Gastrocnemius medialis (tissue), 4 donors: ENCODE data around the gene PHF12. TPM values are rescaled to one million over a fixed set of nuclear protein-coding genes. Genes with fewer than 3 reads are reported as not detected.
A peak's percentile ranks its signal among the peaks of the same experiment; 100 is the strongest.

Source experiments
- ATAC-seq, 2 donors: fragments of 150-250 bp; one replicate each; pipeline ENCODE4 v1.9.1; 2016
- DNase-seq, 2 donors: peaks; one replicate each; pipeline ENCODE4 v3.0.0-alpha.2; 2019
- H3K27ac ChIP-seq, 4 donors: fragments of 200-600 bp; sonication (generic); 1 replicate in 1 of 4; 2 replicates in 3 of 4; pipeline ENCODE4 v1.5.1; 2016 to 2018; ENCODE audit warnings: mild to moderate bottlenecking in 2 of 4, moderate library complexity in 1 of 4
- H3K27me3 ChIP-seq, 3 donors: fragments of 200-600 bp; sonication (generic) in 2 of 3; 1 replicate in 1 of 3; 2 replicates in 2 of 3; pipeline versions ENCODE4 v1.5.1 to v1.6.0; 2016 to 2019; ENCODE audit warnings: mild to moderate bottlenecking in 1 of 3, moderate library complexity in 1 of 3
- H3K36me3 ChIP-seq, 2 donors: fragments of 200-600 bp; sonication (generic) in 1 of 2; one replicate each; pipeline ENCODE4 v1.5.1; 2017 to 2018
- H3K4me1 ChIP-seq, 2 donors: fragments of 200-600 bp; sonication (generic) in 1 of 2; one replicate each; pipeline ENCODE4 v1.5.1; 2016 to 2017; ENCODE audit warnings: mild to moderate bottlenecking in 2 of 2
- H3K4me3 ChIP-seq, 4 donors: fragments of 200-600 bp; sonication (generic) in 3 of 4; 1 replicate in 1 of 4; 2 replicates in 3 of 4; pipeline ENCODE4 v1.5.1; 2016 to 2019; ENCODE audit warnings: mild to moderate bottlenecking in 2 of 4
- H3K9me3 ChIP-seq, 3 donors: fragments of 200-600 bp; sonication (generic) in 2 of 3; 1 replicate in 1 of 3; 2 replicates in 2 of 3; pipeline ENCODE4 v1.5.1; 2016 to 2019
- CTCF ChIP-seq, 5 experiments: fragments of 450-650 bp in 3 of 5; fragments of 200-600 bp in 2 of 5; sonication (generic) in 2 of 5; IDR thresholded peaks in 4 of 5; conservative IDR thresholded peaks in 1 of 5; 1 replicate in 4 of 5; 2 replicates in 1 of 5; pipeline ENCODE4 v1.5.1; 2016 to 2019; ENCODE audit warnings: antibody characterized with exemption in 5 of 5, mild to moderate bottlenecking in 3 of 5, moderate library complexity in 3 of 5
- POLR2A ChIP-seq, 2 donors: fragments of 450-650 bp; IDR thresholded peaks; one replicate each; pipeline ENCODE4 v1.6.1; 2017; ENCODE audit warnings: antibody characterized with exemption in 2 of 2, mild to moderate bottlenecking in 2 of 2, moderate library complexity in 2 of 2
- in situ Hi-C, 4 donors: fragments of 200-750 bp; cut with MboI; loops; one replicate each; pipeline versions ENCODE4 v1.15.0 to v1.8.0; 2017; ENCODE audit warnings: low sequenced_read_pairs in 4 of 4
- intact Hi-C: fragments of 100-400 bp; cut with DNase I; formaldehyde crosslinking; loops from one replicate; pipeline ENCODE4 v1.15.1; 2023; ENCODE audit warnings: low total_unique reads
- total RNA-seq, 4 donors: library from RNA; depleted of rRNA; stranded (reverse); fragments of >200 nt; gene quantifications; one replicate each; pipeline versions ENCODE4 v1.1.0 to v1.2.3, GENCODE V29; 2016

The PHF12 gene
- total RNA-seq, 4 donors from 2014 or later, result 22.1 to 37.3 (median 24.2) TPM

GRCh38 chr17:28996554-28997096 lies 45.3 kb upstream of the PHF12 start:
- DNase-seq (no peak), ATAC-seq (no peak)
- TF ChIP-seq POLR2A (IDR thresholded peaks at IDR 0.05), result no peak
- no peak for TF ChIP-seq CTCF (IDR thresholded peaks at IDR 0.05 in 4 of 5, conservative IDR thresholded peaks at IDR 0.05 in 1 of 5)
- Histone ChIP-seq H3K36me3 (no peaks in the 10 kb centered on the region), H3K27ac (no peak overlapping the region), H3K27me3 (no peaks in the 10 kb centered on the region), H3K4me3 (no peak overlapping the region), H3K4me1 (peaks cover 0 to 7% of the 10 kb centered on the region in 2 donors), H3K9me3 (no peaks in the 10 kb centered on the region)
- in situ Hi-C loops, result no loop called here
- intact Hi-C loops, result no loop called here

GRCh38 chr17:28993645-28994426 lies 42.5 kb upstream of the PHF12 start:
- ATAC-seq (peak; percentile 70 to 75), DNase-seq (peak in 1 of 2 donors; percentile 39)
- no peak overlapping the region for H3K4me3 ChIP-seq
- H3K4me1 ChIP-seq, result peaks cover 0 to 7% of the 10 kb centered on the region in 2 donors
- no peak for TF ChIP-seq POLR2A (IDR thresholded peaks at IDR 0.05)
- H3K9me3 ChIP-seq, result no peaks in the 10 kb centered on the region
- no peaks in the 10 kb centered on the region for H3K27me3 ChIP-seq
- in situ Hi-C loops (no loop called here), intact Hi-C loops (no loop called here)
- no peak overlapping the region for H3K27ac ChIP-seq
- no peaks in the 10 kb centered on the region for H3K36me3 ChIP-seq

GRCh38 chr17:28992625-28993600 lies 41.6 kb upstream of the PHF12 start:
- no peak overlapping the region for H3K27ac ChIP-seq
- intact Hi-C loops, result no loop called here
- no peaks in the 10 kb centered on the region for H3K9me3 ChIP-seq
- no peak for TF ChIP-seq POLR2A (IDR thresholded peaks at IDR 0.05)
- no peak for TF ChIP-seq CTCF (IDR thresholded peaks at IDR 0.05 in 4 of 5, conservative IDR thresholded peaks at IDR 0.05 in 1 of 5)
- no peak overlapping the region for H3K4me3 ChIP-seq
- in situ Hi-C loops, result no loop called here
- H3K36me3 ChIP-seq, result no peaks in the 10 kb centered on the region
- no peaks in the 10 kb centered on the region for H3K27me3 ChIP-seq
- no peak for DNase-seq
- H3K4me1 ChIP-seq, result peaks cover 0 to 7% of the 10 kb centered on the region in 2 donors
- no peak for ATAC-seq

- Histone ChIP-seq H3K9me3 (no peaks in the 10 kb centered on the region), H3K27ac (no peak overlapping the region), H3K4me3 (no peak overlapping the region), H3K36me3 (no peaks in the 10 kb centered on the region), H3K4me1 (peaks cover 2 to 7% of the 10 kb centered on the region in 2 donors), H3K27me3 (no peaks in the 10 kb centered on the region)
- ATAC-seq (no peak), DNase-seq (no peak)
- intact Hi-C loops (no loop called here), in situ Hi-C loops (no loop called here)
- no peak for TF ChIP-seq POLR2A (IDR thresholded peaks at IDR 0.05)
- no peak for TF ChIP-seq CTCF (IDR thresholded peaks at IDR 0.05 in 4 of 5, conservative IDR thresholded peaks at IDR 0.05 in 1 of 5)
Observed at GRCh38 chr17:28992185-28992584, 40.9 kb upstream of the PHF12 start.

GRCh38 chr17:28991779-28992178 lies 40.5 kb upstream of the PHF12 start:
- no peaks in the 10 kb centered on the region for H3K27me3 ChIP-seq
- ATAC-seq (no peak), DNase-seq (no peak)
- no peak for TF ChIP-seq POLR2A (IDR thresholded peaks at IDR 0.05)
- TF ChIP-seq CTCF (IDR thresholded peaks at IDR 0.05 in 4 of 5, conservative IDR thresholded peaks at IDR 0.05 in 1 of 5), result no peak
- intact Hi-C loops, result no loop called here
- no peak overlapping the region for H3K4me3 ChIP-seq
- in situ Hi-C loops, result no loop called here
- H3K36me3 ChIP-seq, result no peaks in the 10 kb centered on the region
- no peaks in the 10 kb centered on the region for H3K9me3 ChIP-seq
- H3K27ac ChIP-seq, result no peak overlapping the region
- H3K4me1 ChIP-seq, result peaks cover 6 to 9% of the 10 kb centered on the region in 2 donors
